K562 (cell line): Measurements from ENCODE around the gene EHBP1L1. TPM values are rescaled to one million over a fixed set of nuclear protein-coding genes. Genes with fewer than 3 reads are reported as not detected.

Experiments
- CREB1 ChIP-seq, 2 experiments: sonication (generic) in 1 of 2; formaldehyde crosslinking in 1 of 2; IDR thresholded peaks; 2 replicates each; pipeline versions ENCODE4 v1.6.1 to v1.8.0; 2012 to 2022; ENCODE audit warnings: inconsistent platforms in 1 of 2, mild to moderate bottlenecking in 1 of 2, missing genetic modification reagents in 1 of 2, moderate library complexity in 1 of 2
- CXXC5 ChIP-seq: fragments of 250-450 bp; sonication (Bioruptor Pico); IDR thresholded peaks from 2 replicates; pipeline ENCODE4 v1.8.0; 2022; ENCODE audit warnings: inconsistent platforms, mild to moderate bottlenecking, moderate library complexity
- EWSR1 ChIP-seq: fragments of 450-650 bp; IDR thresholded peaks from 2 replicates; pipeline ENCODE4 v1.6.1; 2018; ENCODE audit warnings: borderline replicate concordance, mild to moderate bottlenecking, low read depth, moderate library complexity; ENCODE audit not compliant: partially characterized antibody
- FOS ChIP-seq: IDR thresholded peaks from 3 replicates; pipeline ENCODE4 v1.6.1; 2011; ENCODE audit not compliant: insufficient read length; ENCODE audit errors: extremely low read depth
- FOXJ3 ChIP-seq: sonication (generic); formaldehyde crosslinking; IDR thresholded peaks from 2 replicates; pipeline ENCODE4 v1.4.0; 2020; ENCODE audit warnings: mild to moderate bottlenecking, missing genetic modification reagents
- LCOR ChIP-seq: sonication (generic); formaldehyde crosslinking; IDR thresholded peaks from 2 replicates; pipeline ENCODE4 v1.8.0; 2022; ENCODE audit warnings: mild to moderate bottlenecking, missing genetic modification reagents
- NKRF ChIP-seq: fragments of 450-650 bp; IDR thresholded peaks from 2 replicates; pipeline ENCODE4 v1.6.1; 2016; ENCODE audit warnings: borderline replicate concordance
- RBFOX2 ChIP-seq: fragments of 200-400 bp; formaldehyde crosslinking; IDR thresholded peaks from 2 replicates; pipeline ENCODE4 v1.6.1; 2017; ENCODE audit warnings: low read depth, mild to moderate bottlenecking, low read length, moderate library complexity
- SAFB ChIP-seq: fragments of 200-400 bp; formaldehyde crosslinking; IDR thresholded peaks from 2 replicates; pipeline ENCODE4 v1.6.1; 2017; ENCODE audit warnings: low read depth, low read length, borderline replicate concordance
- SIRT6 ChIP-seq: IDR thresholded peaks from one replicate; pipeline ENCODE4 v1.6.1; 2012; ENCODE audit warnings: low read depth, mild to moderate bottlenecking, control low read depth, inconsistent platforms, low read length, moderate library complexity
- ZNF263 ChIP-seq: sonication (generic); formaldehyde crosslinking; IDR thresholded peaks from 2 replicates; pipeline ENCODE4 v1.8.0; 2022; ENCODE audit warnings: mild to moderate bottlenecking, missing genetic modification reagents, borderline replicate concordance
- ZNF316 ChIP-seq: fragments of 450-650 bp; IDR thresholded peaks from 2 replicates; pipeline ENCODE4 v1.6.1; 2016
- ZNF318 ChIP-seq, 2 experiments: fragments of 450-650 bp; IDR thresholded peaks; 2 replicates each; pipeline ENCODE4 v1.6.1; 2016; ENCODE audit warnings: mild to moderate bottlenecking in 2 of 2, borderline replicate concordance in 1 of 2, low read depth in 1 of 2, moderate library complexity in 1 of 2
- ZNF740 ChIP-seq, 3 experiments: fragments of 200-800 bp in 1 of 3; sonication (Bioruptor generic) in 1 of 3; sonication (generic) in 1 of 3; formaldehyde crosslinking in 1 of 3; IDR thresholded peaks; 2 replicates each; pipeline versions ENCODE4 v1.6.1 to v1.8.0; 2016 to 2022; ENCODE audit warnings: mild to moderate bottlenecking in 2 of 3, missing compliant biosample characterization in 2 of 3, missing genetic modification characterization in 2 of 3, missing genetic modification reagents in 1 of 3
- polyA plus RNA-seq, 8 experiments: library from polyadenylated mRNA; depleted of rRNA in 4 of 8; stranded (reverse) in 5 of 8; unstranded in 3 of 8; fragments of >200 nt; fragmentation: Nextera tagmentation in 2 of 8; fragmentation: Illumina TruSeq in 1 of 8; extraction: Ambion mirVana in 2 of 8; extraction: Trizol in 1 of 8; gene quantifications; 2 replicates each; pipeline versions ENCODE4 v1.2.1 to v1.2.3, GENCODE V29; 2011 to 2014; ENCODE audit warnings: inconsistent platforms in 1 of 8, missing spikeins in 1 of 8
- total RNA-seq, 7 experiments: library from RNA; depleted of rRNA in 6 of 7; stranded (reverse); fragments of >200 nt in 6 of 7; fragmentation: Illumina TruSeq in 2 of 7; extraction: Trizol in 2 of 7; gene quantifications; 2 replicates each; pipeline versions ENCODE4 v1.2.1 to v1.2.3, GENCODE V29; 2011 to 2021; ENCODE audit warnings: low replicate concordance in 1 of 7

EHBP1L1 gene
- total and polyA plus RNA-seq, 9 of the 15 experiments (the other 6 are each of a cell fraction or from before 2014, with no cell fraction given), result 0.03 to 87.1 (median 26.3) TPM

GRCh38 chr11:65558002-65558929 lies 17.6 kb upstream of the EHBP1L1 start, which contains the start of gene LTBP3 (continued):
- TF ChIP-seq NKRF (no peak), FOS (no peak), ZNF316 (no peak), LCOR (CRISPR knock-in tag) (no peak), RBFOX2 (peak; percentile 74), CREB1 (IDR thresholded peaks at IDR 0.05) (no peak), CREB1 (CRISPR knock-in tag; IDR thresholded peaks at IDR 0.05) (no peak), SAFB (no peak), ZNF318 (IDR thresholded peaks at IDR 0.05; ENCODE audit: borderline replicate concordance in 1 of 2, low read depth in 1 of 2) (no peak), SIRT6 (no peak), EWSR1 (no peak), FOXJ3 (no peak), ZNF263 (peak; percentile 76), CXXC5 (CRISPR knock-in tag) (peak; percentile 76), ZNF740 (CRISPR knock-in tag; IDR thresholded peaks at IDR 0.05) (no peak), ZNF740 (tag; IDR thresholded peaks at IDR 0.05) (no peak)
